Cardiac septum (tissue), 1 donor: ENCODE data around the gene CWF19L2. TPM values are rescaled to one million over a fixed set of nuclear protein-coding genes. Genes with fewer than 3 reads are reported as not detected.

Experiments
- DNase-seq: peaks from one replicate; pipeline ENCODE4 v3.0.0-alpha.2; 2020; ENCODE audit warnings: low spot score
- intact Hi-C: fragments of 100-400 bp; cut with DNase I; formaldehyde crosslinking; loops from one replicate; pipeline ENCODE4 v1.14.0; 2022
- total RNA-seq: library from RNA; stranded (reverse); fragmentation: NEBNext Ultra II Directional; extraction: Animal tissue kit (Norgen Biotek cat#: 25700); gene quantifications from one replicate; pipeline ENCODE4 v1.2.1, GENCODE V29; 2021
- donor health status: DM: no; HTN: no; CAD: no.

CWF19L2 gene
- total RNA-seq, 1 donor from 2014 or later: 7.5 TPM

- intact Hi-C loops: no loop called here
- DNase-seq: no peak
Observed at GRCh38 chr11:107331728-107332127, 125.9 kb downstream of the CWF19L2 start.

GRCh38 chr11:107329164-107329563 is 128.5 kb downstream of the CWF19L2 start:
- intact Hi-C loops: no loop called here
- no peak for DNase-seq

- intact Hi-C loops: no loop called here
- no peak for DNase-seq
Observed at GRCh38 chr11:107316426-107316825, 141.2 kb downstream of the CWF19L2 start.

- intact Hi-C loops: no loop called here
- no peak for DNase-seq
Observed at GRCh38 chr11:107307991-107308390, 149.6 kb downstream of the CWF19L2 start.

GRCh38 chr11:107301878-107302277 is 155.7 kb downstream of the CWF19L2 start:
- intact Hi-C loops: no loop called here
- no peak for DNase-seq

GRCh38 chr11:107293677-107294344 is 163.8 kb downstream of the CWF19L2 start:
- no peak for DNase-seq
- intact Hi-C loops: no loop called here

GRCh38 chr11:107282195-107282594 is 175.4 kb downstream of the CWF19L2 start:
- DNase-seq: no peak
- intact Hi-C loops: no loop called here

Other genes with a start within 250 kb of the CWF19L2 start
- 6.2 TPM for gene ALKBH8, start 107.9 kb upstream of the CWF19L2 start, total RNA-seq
- gene ELMOD1, start 133.3 kb upstream of the CWF19L2 start, total RNA-seq: 0.89 TPM